ENCODE data around the gene EP400.

DNA sequence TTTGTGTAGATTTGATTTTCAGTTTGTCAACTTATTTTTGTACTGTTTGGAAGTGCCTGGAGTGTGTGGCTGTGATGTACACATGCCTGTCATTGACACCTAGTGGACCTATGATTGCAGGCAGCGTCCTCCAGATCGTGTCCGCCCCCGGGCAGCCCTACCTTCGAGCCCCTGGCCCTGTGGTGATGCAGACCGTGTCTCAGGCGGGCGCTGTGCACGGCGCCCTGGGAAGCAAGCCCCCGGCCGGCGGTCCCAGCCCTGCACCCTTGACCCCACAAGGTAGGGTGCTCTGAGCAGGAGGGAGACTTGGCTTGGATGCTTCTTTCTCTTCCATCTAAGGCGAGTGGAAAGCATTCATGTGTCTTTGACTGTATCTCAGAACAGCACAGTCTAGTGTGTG is 75.8 kb downstream of the EP400 start:
- TF ChIP-seq, protein P1, sequence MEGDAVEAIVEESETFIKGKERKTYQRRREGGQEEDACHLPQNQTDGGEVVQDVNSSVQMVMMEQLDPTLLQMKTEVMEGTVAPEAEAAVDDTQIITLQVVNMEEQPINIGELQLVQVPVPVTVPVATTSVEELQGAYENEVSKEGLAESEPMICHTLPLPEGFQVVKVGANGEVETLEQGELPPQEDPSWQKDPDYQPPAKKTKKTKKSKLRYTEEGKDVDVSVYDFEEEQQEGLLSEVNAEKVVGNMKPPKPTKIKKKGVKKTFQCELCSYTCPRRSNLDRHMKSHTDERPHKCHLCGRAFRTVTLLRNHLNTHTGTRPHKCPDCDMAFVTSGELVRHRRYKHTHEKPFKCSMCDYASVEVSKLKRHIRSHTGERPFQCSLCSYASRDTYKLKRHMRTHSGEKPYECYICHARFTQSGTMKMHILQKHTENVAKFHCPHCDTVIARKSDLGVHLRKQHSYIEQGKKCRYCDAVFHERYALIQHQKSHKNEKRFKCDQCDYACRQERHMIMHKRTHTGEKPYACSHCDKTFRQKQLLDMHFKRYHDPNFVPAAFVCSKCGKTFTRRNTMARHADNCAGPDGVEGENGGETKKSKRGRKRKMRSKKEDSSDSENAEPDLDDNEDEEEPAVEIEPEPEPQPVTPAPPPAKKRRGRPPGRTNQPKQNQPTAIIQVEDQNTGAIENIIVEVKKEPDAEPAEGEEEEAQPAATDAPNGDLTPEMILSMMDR (IDR thresholded peaks at IDR 0.05), result no peak
- no peak for TF ChIP-seq POLR2A (IDR thresholded peaks at IDR 0.05)
